K562 (cell line): ENCODE data around the gene AQP1.

Experiments
- CTCF ChIP-seq, 3 experiments: IDR thresholded peaks in 2 of 3; conservative IDR thresholded peaks in 1 of 3; 2 replicates each; pipeline ENCODE4 v1.5.1; 2011 to 2012; ENCODE audit warnings: low read length in 3 of 3, mild to moderate bottlenecking in 3 of 3, control low read depth in 2 of 3, improper control_type of control experiment in 1 of 3, inconsistent platforms in 1 of 3, low read depth in 1 of 3, mixed read lengths in 1 of 3, moderate library complexity in 1 of 3; ENCODE audit not compliant: insufficient read depth in 2 of 3
- EP300 ChIP-seq: IDR thresholded peaks from 2 replicates; pipeline ENCODE4 v1.6.1; 2012; ENCODE audit warnings: low read length, improper control_type of control experiment
- HDGF ChIP-seq: fragments of 450-650 bp; IDR thresholded peaks from 2 replicates; pipeline ENCODE4 v1.6.1; 2016
- SMC3 ChIP-seq: conservative IDR thresholded peaks from 2 replicates; pipeline ENCODE4 v1.6.1; 2011; ENCODE audit warnings: low read depth, low read length, improper control_type of control experiment; ENCODE audit not compliant: insufficient read depth
- USF1 ChIP-seq: sonication (generic); formaldehyde crosslinking; IDR thresholded peaks from 2 replicates; pipeline ENCODE4 v1.9.0; 2022; ENCODE audit warnings: mild to moderate bottlenecking, missing genetic modification reagents
- ZBTB7A ChIP-seq: IDR thresholded peaks from 2 replicates; pipeline ENCODE4 v1.6.1; 2011; ENCODE audit warnings: low read depth, mild to moderate bottlenecking, low read length, moderate library complexity, borderline replicate concordance; ENCODE audit not compliant: control insufficient read depth

DNA sequence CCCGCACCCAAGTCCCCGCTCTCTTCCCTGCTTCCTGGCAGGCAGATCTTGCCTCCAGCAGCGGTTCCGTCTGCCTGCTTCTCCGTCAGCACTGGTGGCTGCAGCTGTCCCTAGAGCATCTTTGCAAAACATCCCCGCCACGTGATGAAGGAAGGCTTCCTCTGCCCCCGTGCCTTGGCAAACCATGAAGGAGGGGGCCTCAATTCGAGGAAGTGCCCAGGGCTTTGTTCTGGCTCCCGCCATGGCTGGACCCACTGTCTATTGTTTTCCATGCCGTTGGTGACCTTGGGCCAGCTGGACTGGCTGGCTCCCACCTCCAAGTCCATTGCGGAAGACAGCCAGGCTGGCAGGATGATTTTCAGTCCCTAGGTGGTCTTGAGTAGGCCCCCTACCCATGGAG is 13.2 kb upstream of the AQP1 start:
- TF ChIP-seq USF1: no peak
- no peak for TF ChIP-seq SMC3
- no peak for TF ChIP-seq EP300
- TF ChIP-seq CTCF (IDR thresholded peaks at IDR 0.05 in 2 of 3, conservative IDR thresholded peaks at IDR 0.05 in 1 of 3; ENCODE audit: insufficient read depth in 2 of 3, low read depth in 1 of 3, low read length in 3 of 3): no peak
- TF ChIP-seq HDGF: no peak
- no peak for TF ChIP-seq ZBTB7A
